Measurements from ENCODE around the gene DOCK1. TPM values are rescaled to one million over a fixed set of nuclear protein-coding genes. Genes with fewer than 3 reads are reported as not detected.
A peak's percentile ranks its signal among the peaks of the same experiment; 100 is the strongest.

Gene DOCK1
- total RNA-seq, 1 experiment from 2014 or later: 22.0 TPM

DNA sequence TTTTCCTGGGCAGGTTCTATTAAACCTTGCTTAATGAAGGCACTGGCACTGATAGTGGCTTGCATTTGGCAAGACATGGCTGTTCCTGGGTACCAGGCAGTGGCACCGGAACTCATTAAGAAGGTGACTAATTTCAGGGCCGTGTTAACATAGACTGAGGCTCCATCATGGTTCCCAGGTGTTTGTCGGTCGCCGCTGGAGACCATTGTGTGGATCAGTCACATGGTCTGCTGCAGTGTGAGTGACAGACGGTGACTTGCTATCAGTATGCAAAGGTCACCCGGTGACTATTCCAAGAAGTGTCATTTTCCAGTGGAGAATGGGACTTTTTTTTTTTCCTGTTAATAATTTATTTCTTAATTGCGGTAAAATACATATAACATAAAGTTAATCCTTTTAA lies 184.9 kb downstream of the DOCK1 start:
- Histone ChIP-seq H3K4me3 (no peak overlapping the region), H3K9me3 (no peaks in the 10 kb centered on the region), H3K27me3 (no peaks in the 10 kb centered on the region), H3K36me3 (no peaks in the 10 kb centered on the region)
- DNase-seq: no peak

DNA sequence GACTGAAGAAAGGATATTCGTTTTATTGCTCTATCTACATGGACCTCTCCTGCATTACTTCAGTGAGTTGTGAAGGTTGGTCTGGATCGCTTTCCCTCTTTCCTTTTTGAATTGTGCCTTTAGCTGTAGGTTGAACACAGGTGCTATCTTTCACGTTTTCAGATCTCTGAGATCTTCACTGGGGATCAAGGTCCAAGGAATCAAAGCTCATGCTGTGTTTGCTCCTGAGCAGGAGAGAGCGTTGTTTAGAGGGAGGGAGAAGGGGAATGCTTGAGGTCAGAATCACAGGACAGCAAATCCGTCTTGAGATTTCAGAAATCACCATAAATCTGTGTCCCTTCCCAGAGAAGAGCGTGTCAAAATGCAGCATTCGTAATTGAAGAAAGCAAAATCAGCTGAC lies 186.1 kb downstream of the DOCK1 start:
- DNase-seq: no peak
- Histone ChIP-seq H3K9me3 (no peaks in the 10 kb centered on the region), H3K27me3 (no peaks in the 10 kb centered on the region), H3K36me3 (peaks cover 2% of the 10 kb centered on the region; the same call in 1 of the 2 replicates), H3K4me3 (no peak overlapping the region)

- Histone ChIP-seq H3K36me3 (peaks cover 2% of the 10 kb centered on the region; the same call in 1 of the 2 replicates), H3K27me3 (no peaks in the 10 kb centered on the region), H3K9me3 (no peaks in the 10 kb centered on the region), H3K4me3 (no peak overlapping the region)
- no peak for DNase-seq
Measured at GRCh38 chr10:127092916-127093315, 187.7 kb downstream of the DOCK1 start.

DNA sequence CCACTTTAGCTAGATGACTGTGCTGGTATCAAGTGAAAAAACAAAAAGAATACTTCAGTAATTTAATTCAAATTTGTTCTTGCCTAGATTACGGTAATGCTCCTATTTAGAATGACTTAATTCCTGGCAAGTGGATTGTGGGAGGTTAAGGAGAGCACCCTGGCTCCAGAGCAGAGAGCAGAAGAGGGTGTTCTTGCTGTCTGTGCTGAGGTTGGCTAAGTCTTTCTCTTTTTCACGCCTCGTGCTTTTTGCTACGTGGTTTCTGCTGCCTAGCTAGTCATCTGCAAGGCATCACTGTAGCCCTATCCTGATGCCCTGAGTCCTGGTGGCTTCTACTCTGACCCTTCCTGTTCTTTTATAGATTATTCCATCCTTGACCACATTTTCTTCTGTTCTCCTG lies 189.8 kb downstream of the DOCK1 start:
- Histone ChIP-seq H3K4me3 (no peak overlapping the region), H3K9me3 (no peaks in the 10 kb centered on the region), H3K36me3 (peaks cover 2% of the 10 kb centered on the region; the same call in 1 of the 2 replicates), H3K27me3 (no peaks in the 10 kb centered on the region)
- DNase-seq: no peak

DNA sequence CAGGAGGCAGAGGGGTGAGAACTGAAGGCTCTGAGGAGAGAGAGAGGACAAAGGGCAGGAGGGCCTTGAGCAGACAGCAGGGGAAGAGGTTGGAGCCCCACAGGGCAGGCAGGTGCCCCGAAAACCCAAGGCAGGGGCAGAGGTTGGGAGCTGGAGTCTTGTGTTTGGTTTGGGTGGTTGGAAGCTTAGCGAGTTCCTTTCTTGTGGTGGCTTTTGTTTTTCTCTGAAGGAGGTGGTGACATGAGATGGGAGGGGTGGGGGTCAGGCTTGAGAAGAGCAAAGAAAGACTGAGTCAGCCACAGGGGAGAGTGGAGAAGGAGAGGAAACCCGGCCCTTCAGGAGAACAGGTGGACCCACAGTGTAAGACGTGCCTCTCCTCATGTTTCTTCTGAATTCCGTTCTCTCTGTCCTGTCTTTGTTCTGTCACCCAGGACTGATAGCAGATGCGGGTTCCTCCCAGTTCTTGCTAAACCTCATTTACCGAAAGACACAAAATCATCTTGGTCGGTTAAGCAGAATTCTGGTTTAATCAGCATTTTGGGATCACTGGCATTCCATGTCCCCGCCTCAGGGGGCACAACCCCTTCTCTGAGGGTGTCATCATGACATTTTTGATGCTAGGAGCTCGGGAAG lies 195.9 kb downstream of the DOCK1 start:
- Histone ChIP-seq H3K36me3 (no peaks in the 10 kb centered on the region; the same call in none of the 2 replicates), H3K27me3 (no peaks in the 10 kb centered on the region), H3K4me3 (no peak overlapping the region), H3K9me3 (no peaks in the 10 kb centered on the region)
- DNase-seq: no peak

DNA sequence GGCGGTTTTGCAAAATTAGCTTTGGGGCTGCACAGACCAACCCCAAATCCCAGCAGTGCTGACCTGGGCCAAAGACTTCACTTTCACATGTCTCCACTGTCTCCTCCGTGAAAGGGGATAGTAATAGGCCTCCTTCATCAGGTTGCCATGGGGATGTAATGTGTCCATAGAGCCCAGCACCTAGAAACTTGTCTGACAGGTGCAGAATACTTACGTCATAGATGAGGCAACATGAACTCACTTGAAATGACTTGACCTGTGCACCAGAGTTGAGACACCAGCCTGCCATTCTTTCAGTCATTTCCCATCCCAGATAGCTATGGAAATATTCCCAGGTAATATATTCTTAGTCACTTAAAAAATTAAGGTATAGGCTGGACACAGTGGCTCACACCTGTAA lies 196.9 kb downstream of the DOCK1 start:
- no peak for DNase-seq
- Histone ChIP-seq H3K4me3 (no peak overlapping the region), H3K27me3 (no peaks in the 10 kb centered on the region), H3K36me3 (no peaks in the 10 kb centered on the region; the same call in none of the 2 replicates), H3K9me3 (no peaks in the 10 kb centered on the region)

GRCh38 chr10:127115100-127115499 lies 209.9 kb downstream of the DOCK1 start:
- Histone ChIP-seq H3K9me3 (no peaks in the 10 kb centered on the region), H3K36me3 (no peaks in the 10 kb centered on the region; the same call in 1 of the 2 replicates), H3K27me3 (no peaks in the 10 kb centered on the region), H3K4me3 (no peak overlapping the region)
- no peak for DNase-seq

DNA sequence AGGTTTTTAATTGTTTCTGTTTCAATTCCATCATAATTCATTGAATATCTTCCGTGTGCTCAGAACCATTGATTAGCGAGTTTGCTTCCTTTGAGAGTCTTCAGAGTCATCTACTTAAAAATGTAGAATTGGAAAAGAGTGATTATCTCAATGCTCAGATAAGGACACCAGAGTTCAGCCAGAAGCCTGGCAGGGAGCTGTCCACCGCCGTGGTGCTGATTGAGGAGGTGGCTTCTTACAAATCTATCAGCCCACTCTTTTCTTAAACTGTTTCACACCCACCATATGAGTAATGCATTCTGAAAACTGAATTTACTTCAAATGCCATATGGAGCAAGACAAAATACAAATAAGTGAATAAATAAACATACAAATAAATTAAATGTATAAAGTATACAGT lies 211.9 kb downstream of the DOCK1 start:
- DNase-seq: peak; percentile 21
- Histone ChIP-seq H3K36me3 (no peaks in the 10 kb centered on the region), H3K9me3 (no peaks in the 10 kb centered on the region), H3K27me3 (no peaks in the 10 kb centered on the region), H3K4me3 (no peak overlapping the region)

- H3K27me3 ChIP-seq: no peaks in the 10 kb centered on the region
- no peak for DNase-seq
- H3K36me3 ChIP-seq: no peaks in the 10 kb centered on the region
- H3K4me3 ChIP-seq: no peak overlapping the region
- H3K9me3 ChIP-seq: no peaks in the 10 kb centered on the region
Measured at GRCh38 chr10:127118034-127118433, 212.8 kb downstream of the DOCK1 start.

GRCh38 chr10:127119936-127120335 lies 214.7 kb downstream of the DOCK1 start:
- H3K36me3 ChIP-seq: no peaks in the 10 kb centered on the region
- H3K4me3 ChIP-seq: no peak overlapping the region
- H3K27me3 ChIP-seq: no peaks in the 10 kb centered on the region
- DNase-seq: no peak
- no peaks in the 10 kb centered on the region for H3K9me3 ChIP-seq

DNA sequence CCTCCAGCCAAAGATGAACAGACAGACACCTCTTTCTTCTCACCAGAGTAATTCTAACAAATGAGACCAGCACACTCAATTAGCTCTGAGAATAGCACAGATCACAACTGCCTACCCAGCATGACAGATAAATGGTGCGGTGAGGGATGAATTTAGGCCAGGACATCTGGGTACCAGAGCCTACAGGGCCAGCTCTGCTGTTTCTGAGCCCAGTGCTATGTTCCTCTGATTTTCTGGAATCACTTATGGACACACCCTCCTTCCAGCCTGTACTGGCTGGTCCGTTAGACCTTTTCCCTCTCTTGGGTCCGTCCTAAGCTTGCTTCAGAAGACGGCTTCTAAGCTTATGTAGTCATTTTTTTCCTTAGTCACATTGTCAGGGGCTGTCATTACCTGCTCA lies 217.6 kb downstream of the DOCK1 start:
- Histone ChIP-seq H3K9me3 (no peaks in the 10 kb centered on the region), H3K36me3 (peaks cover 7% of the 10 kb centered on the region; the same call in 1 of the 2 replicates), H3K4me3 (no peak overlapping the region), H3K27me3 (no peaks in the 10 kb centered on the region)
- no peak for DNase-seq

- Histone ChIP-seq H3K27me3 (no peaks in the 10 kb centered on the region), H3K4me3 (no peak overlapping the region), H3K9me3 (no peaks in the 10 kb centered on the region), H3K36me3 (peaks cover 8% of the 10 kb centered on the region; the same call in 1 of the 2 replicates)
- DNase-seq: no peak
Measured at GRCh38 chr10:127123626-127124025, 218.4 kb downstream of the DOCK1 start.

- Histone ChIP-seq H3K27me3 (no peaks in the 10 kb centered on the region), H3K9me3 (no peaks in the 10 kb centered on the region), H3K4me3 (no peak overlapping the region), H3K36me3 (peaks cover 8% of the 10 kb centered on the region; the same call in 1 of the 2 replicates)
- no peak for DNase-seq
Measured at GRCh38 chr10:127125331-127125730, 220.1 kb downstream of the DOCK1 start.

DNA sequence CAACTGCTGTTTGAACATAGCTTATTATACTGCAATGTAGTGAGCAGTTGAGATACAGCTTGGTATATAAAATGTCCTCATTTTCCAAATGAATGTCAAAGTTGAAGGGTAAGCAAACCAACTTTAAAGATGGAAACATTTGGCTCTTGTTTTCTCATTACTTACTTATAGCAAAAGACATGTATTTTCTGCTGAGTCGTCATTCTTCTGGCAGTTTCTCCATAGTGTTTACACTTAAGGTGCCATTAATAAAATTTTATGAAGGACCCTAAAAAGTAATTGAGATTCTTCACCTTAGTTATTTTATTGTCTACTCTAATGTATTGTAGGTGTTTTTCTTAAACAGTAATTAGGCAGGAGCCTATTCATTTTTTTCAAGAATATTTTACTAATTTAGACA lies 222.6 kb downstream of the DOCK1 start:
- no peaks in the 10 kb centered on the region for H3K9me3 ChIP-seq
- H3K4me3 ChIP-seq: no peak overlapping the region
- peaks cover 8% of the 10 kb centered on the region; the same call in 1 of the 2 replicates for H3K36me3 ChIP-seq
- DNase-seq: no peak
- no peaks in the 10 kb centered on the region for H3K27me3 ChIP-seq

- H3K9me3 ChIP-seq: no peaks in the 10 kb centered on the region
- H3K36me3 ChIP-seq: peaks cover 8% of the 10 kb centered on the region; the same call in 1 of the 2 replicates
- no peaks in the 10 kb centered on the region for H3K27me3 ChIP-seq
- no peak overlapping the region for H3K4me3 ChIP-seq
- no peak for DNase-seq
Measured at GRCh38 chr10:127129104-127129503, 223.9 kb downstream of the DOCK1 start.

GRCh38 chr10:127132451-127132850 lies 227.2 kb downstream of the DOCK1 start:
- no peak for DNase-seq
- no peaks in the 10 kb centered on the region for H3K9me3 ChIP-seq
- peaks cover 5% of the 10 kb centered on the region; the same call in 1 of the 2 replicates for H3K36me3 ChIP-seq
- no peak overlapping the region for H3K4me3 ChIP-seq
- H3K27me3 ChIP-seq: no peaks in the 10 kb centered on the region

DNA sequence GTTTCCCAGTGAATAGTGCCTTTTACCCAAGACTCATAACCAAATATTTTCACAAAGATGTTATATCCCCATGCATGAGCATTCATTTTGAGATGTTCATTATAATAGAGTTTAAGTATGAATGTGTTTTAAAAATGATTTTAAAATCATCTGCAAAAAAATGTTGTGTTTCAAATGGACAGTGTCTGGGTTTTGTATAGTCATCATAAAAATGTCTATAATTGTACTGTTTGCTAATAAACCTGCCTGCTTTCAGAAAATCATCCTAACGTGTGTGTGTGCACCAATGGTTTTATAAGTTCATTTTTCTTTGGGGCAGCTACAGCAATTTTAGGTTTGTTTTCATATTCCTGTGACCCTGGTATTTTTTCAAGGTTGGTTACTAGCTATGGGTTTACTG lies 228.0 kb downstream of the DOCK1 start:
- H3K4me3 ChIP-seq: no peak overlapping the region
- no peaks in the 10 kb centered on the region; the same call in 1 of the 2 replicates for H3K36me3 ChIP-seq
- H3K27me3 ChIP-seq: no peaks in the 10 kb centered on the region
- H3K9me3 ChIP-seq: no peaks in the 10 kb centered on the region
- DNase-seq: no peak

All from MG63 (cell line).